Keratinocyte (primary cell): ENCODE data around the gene ARPC4. TPM values are rescaled to one million over a fixed set of nuclear protein-coding genes. Genes with fewer than 3 reads are reported as not detected.

ENCODE experiments used
- DNase-seq: peaks from one replicate; pipeline ENCODE4 v3.0.0-alpha.2; 2011; ENCODE audit warnings: low read depth, missing footprints, low spot score
- FAIRE-seq: peaks from 2 replicates; lab custom pipeline; 2011; peaks lifted over from hg19 to GRCh38; lab: Jason Lieb, UNC
- H2AFZ ChIP-seq: 2 replicates; pipeline ENCODE4 v1.6.0; 2012; ENCODE audit warnings: low read length, control low read depth, inconsistent platforms; ENCODE audit not compliant: control insufficient read depth
- H3K27ac ChIP-seq: 2 replicates; pipeline ENCODE4 v1.5.1; 2011; ENCODE audit warnings: low read length; ENCODE audit not compliant: control insufficient read depth, insufficient read depth
- H3K27me3 ChIP-seq: 3 replicates; pipeline ENCODE4 v1.6.0; 2011; ENCODE audit warnings: low read length; ENCODE audit not compliant: control insufficient read depth, insufficient read depth; ENCODE audit errors: extremely low read depth
- H3K36me3 ChIP-seq, 2 experiments: 2 replicates in 1 of 2; 3 replicates in 1 of 2; pipeline ENCODE4 v1.5.1; 2011; ENCODE audit warnings: low read length in 2 of 2, mild to moderate bottlenecking in 1 of 2; ENCODE audit not compliant: control insufficient read depth in 2 of 2, insufficient read depth in 2 of 2; ENCODE audit errors: extremely low read depth in 1 of 2
- H3K4me1 ChIP-seq: 3 replicates; pipeline ENCODE4 v1.5.1; 2011; ENCODE audit warnings: low read length; ENCODE audit not compliant: control insufficient read depth, insufficient read depth; ENCODE audit errors: extremely low read depth
- H3K4me2 ChIP-seq: 3 replicates; pipeline ENCODE4 v1.6.0; 2011; ENCODE audit warnings: low read depth, low read length; ENCODE audit not compliant: control insufficient read depth, insufficient read depth; ENCODE audit errors: extremely low read depth
- H3K4me3 ChIP-seq, 3 experiments: fragments of 200-600 bp in 1 of 3; sonication (generic) in 1 of 3; 2 replicates in 2 of 3; 3 replicates in 1 of 3; pipeline ENCODE4 v1.5.1; 2011 to 2016; ENCODE audit warnings: low read length in 3 of 3, mild to moderate bottlenecking in 3 of 3, control low read depth in 2 of 3, inconsistent platforms in 1 of 3, low read depth in 1 of 3, mixed read lengths in 1 of 3, mixed run types in 1 of 3, moderate library complexity in 1 of 3; ENCODE audit not compliant: control insufficient read depth in 2 of 3, insufficient read depth in 2 of 3; ENCODE audit errors: extremely low read depth in 1 of 3
- H3K79me2 ChIP-seq: 2 replicates; pipeline ENCODE4 v1.6.0; 2012; ENCODE audit warnings: low read length; ENCODE audit not compliant: control insufficient read depth, insufficient read depth
- H3K9ac ChIP-seq: 3 replicates; pipeline ENCODE4 v1.6.0; 2011; ENCODE audit warnings: low read length; ENCODE audit not compliant: control insufficient read depth, insufficient read depth; ENCODE audit errors: extremely low read depth
- H3K9me1 ChIP-seq: 3 replicates; pipeline ENCODE4 v1.6.0; 2011; ENCODE audit warnings: low read length; ENCODE audit not compliant: control insufficient read depth, insufficient read depth; ENCODE audit errors: extremely low read depth
- H3K9me3 ChIP-seq: 2 replicates; pipeline ENCODE4 v1.5.1; 2012; ENCODE audit warnings: low read depth, low read length; ENCODE audit not compliant: control insufficient read depth
- H4K20me1 ChIP-seq: 3 replicates; pipeline ENCODE4 v1.6.0; 2011; ENCODE audit warnings: low read length; ENCODE audit not compliant: control insufficient read depth, insufficient read depth; ENCODE audit errors: extremely low read depth
- EZH2 ChIP-seq: IDR thresholded peaks from one replicate; pipeline ENCODE4 v1.6.1; 2012; ENCODE audit warnings: inconsistent platforms, mild to moderate bottlenecking, low read length, moderate library complexity
- dilution Hi-C: fragments of 300-500 bp; cut with MboI; formaldehyde crosslinking; loops from one replicate; pipeline ENCODE4 v1.7.0; 2020; ENCODE audit warnings: low sequenced_read_pairs; ENCODE audit not compliant: extremely low pct_ligation_motif_present
- polyA plus RNA-seq, 5 experiments: library from polyadenylated mRNA; depleted of rRNA in 3 of 5; stranded (reverse) in 3 of 5; stranded (forward) in 1 of 5; unstranded in 1 of 5; fragments of >200 nt; gene quantifications; 1 replicate in 1 of 5; 2 replicates in 3 of 5; 3 replicates in 1 of 5; pipeline versions ENCODE4 v1.2.1 to v1.2.3, GENCODE V29; 2011 to 2012; ENCODE audit warnings: missing spikeins in 2 of 5, low read depth in 1 of 5, low replicate concordance in 1 of 5
- TF ChIP-seq, protein P1 (sequence below), 3 experiments: IDR thresholded peaks in 1 of 3; conservative IDR thresholded peaks in 1 of 3; optimal IDR thresholded peaks in 1 of 3; 2 replicates in 2 of 3; 3 replicates in 1 of 3; pipeline versions ENCODE3 to v1.5.1; 2011; ENCODE audit warnings: low read length in 3 of 3, mild to moderate bottlenecking in 3 of 3, moderate library complexity in 2 of 3, control low read depth in 1 of 3, inconsistent platforms in 1 of 3; ENCODE audit not compliant: insufficient read depth in 2 of 3; ENCODE audit errors: extremely low read depth in 1 of 3

Gene ARPC4
- polyA plus RNA-seq, 1 donor (not counting 4 experiments of a cell fraction or from before 2014, with no cell fraction given) = 173 TPM

- no peaks in the 10 kb centered on the region for H3K79me2 ChIP-seq
- TF ChIP-seq, protein P1, sequence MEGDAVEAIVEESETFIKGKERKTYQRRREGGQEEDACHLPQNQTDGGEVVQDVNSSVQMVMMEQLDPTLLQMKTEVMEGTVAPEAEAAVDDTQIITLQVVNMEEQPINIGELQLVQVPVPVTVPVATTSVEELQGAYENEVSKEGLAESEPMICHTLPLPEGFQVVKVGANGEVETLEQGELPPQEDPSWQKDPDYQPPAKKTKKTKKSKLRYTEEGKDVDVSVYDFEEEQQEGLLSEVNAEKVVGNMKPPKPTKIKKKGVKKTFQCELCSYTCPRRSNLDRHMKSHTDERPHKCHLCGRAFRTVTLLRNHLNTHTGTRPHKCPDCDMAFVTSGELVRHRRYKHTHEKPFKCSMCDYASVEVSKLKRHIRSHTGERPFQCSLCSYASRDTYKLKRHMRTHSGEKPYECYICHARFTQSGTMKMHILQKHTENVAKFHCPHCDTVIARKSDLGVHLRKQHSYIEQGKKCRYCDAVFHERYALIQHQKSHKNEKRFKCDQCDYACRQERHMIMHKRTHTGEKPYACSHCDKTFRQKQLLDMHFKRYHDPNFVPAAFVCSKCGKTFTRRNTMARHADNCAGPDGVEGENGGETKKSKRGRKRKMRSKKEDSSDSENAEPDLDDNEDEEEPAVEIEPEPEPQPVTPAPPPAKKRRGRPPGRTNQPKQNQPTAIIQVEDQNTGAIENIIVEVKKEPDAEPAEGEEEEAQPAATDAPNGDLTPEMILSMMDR (optimal IDR thresholded peaks at IDR 0.05 in 1 of 3, IDR thresholded peaks at IDR 0.05 in 1 of 3, conservative IDR thresholded peaks at IDR 0.05 in 1 of 3; ENCODE audit: extremely low read depth in 1 of 3, insufficient read depth in 2 of 3, low read length in 3 of 3) = no peak
- no peak for TF ChIP-seq EZH2
- no peak overlapping the region for H3K27ac ChIP-seq
- no peaks in the 10 kb centered on the region for H4K20me1 ChIP-seq
- H3K4me3 ChIP-seq = no peak overlapping the region
- dilution Hi-C loops = no loop called here
- no peaks in the 10 kb centered on the region for H3K27me3 ChIP-seq
- no peaks in the 10 kb centered on the region for H3K4me1 ChIP-seq
- no peak overlapping the region for H3K4me2 ChIP-seq
- FAIRE-seq (no peak), DNase-seq (no peak)
- no peaks in the 10 kb centered on the region for H3K9me3 ChIP-seq
- no peaks in the 10 kb centered on the region for H3K9me1 ChIP-seq
- peaks cover 0 to 4% of the 10 kb centered on the region in 2 experiments for H3K36me3 ChIP-seq
- no peak overlapping the region for H3K9ac ChIP-seq
- H2AFZ ChIP-seq = no peak overlapping the region
Observed at GRCh38 chr3:9815986-9816385, 23.1 kb downstream of the ARPC4 start.

DNA sequence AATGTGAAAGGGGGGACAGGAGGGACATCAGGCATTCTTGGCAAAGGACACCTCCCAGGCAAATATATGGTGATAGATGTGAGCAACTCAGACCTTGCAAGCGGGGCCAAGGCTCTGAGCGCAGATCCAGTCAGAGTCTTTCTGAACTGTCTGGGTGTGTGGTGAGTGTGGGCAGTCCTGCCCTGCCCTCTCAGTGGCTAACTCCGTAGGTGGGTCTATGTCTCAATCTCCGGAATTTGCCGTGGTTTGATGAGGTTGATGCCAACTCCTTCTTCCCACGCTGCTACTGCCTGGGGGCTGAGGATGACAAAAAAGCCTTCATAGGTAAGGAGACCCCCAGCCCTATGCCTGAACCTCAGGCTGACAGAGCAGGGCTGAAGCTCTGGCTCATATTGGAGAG is 24.6 kb downstream of the ARPC4 start:
- H3K4me3 ChIP-seq = no peak overlapping the region
- FAIRE-seq = no peak

More for the DNA sequence above, 24.6 kb downstream of the ARPC4 start:
- no peak for DNase-seq
- Histone ChIP-seq H3K9me3 (no peaks in the 10 kb centered on the region), H3K36me3 (peaks cover 0 to 6% of the 10 kb centered on the region in 2 experiments), H3K9ac (no peak overlapping the region), H3K4me2 (no peak overlapping the region), H3K9me1 (no peaks in the 10 kb centered on the region), H4K20me1 (no peaks in the 10 kb centered on the region), H3K27ac (no peak overlapping the region), H3K4me1 (no peaks in the 10 kb centered on the region), H2AFZ (no peak overlapping the region), H3K27me3 (no peaks in the 10 kb centered on the region), H3K79me2 (no peaks in the 10 kb centered on the region)
- TF ChIP-seq, protein P1 (optimal IDR thresholded peaks at IDR 0.05 in 1 of 3, IDR thresholded peaks at IDR 0.05 in 1 of 3, conservative IDR thresholded peaks at IDR 0.05 in 1 of 3; ENCODE audit: extremely low read depth in 1 of 3, insufficient read depth in 2 of 3, low read length in 3 of 3) = no peak
- TF ChIP-seq EZH2 = no peak
- dilution Hi-C loops = no loop called here
